Measurements from ENCODE around the gene FOXK2.

DNA sequence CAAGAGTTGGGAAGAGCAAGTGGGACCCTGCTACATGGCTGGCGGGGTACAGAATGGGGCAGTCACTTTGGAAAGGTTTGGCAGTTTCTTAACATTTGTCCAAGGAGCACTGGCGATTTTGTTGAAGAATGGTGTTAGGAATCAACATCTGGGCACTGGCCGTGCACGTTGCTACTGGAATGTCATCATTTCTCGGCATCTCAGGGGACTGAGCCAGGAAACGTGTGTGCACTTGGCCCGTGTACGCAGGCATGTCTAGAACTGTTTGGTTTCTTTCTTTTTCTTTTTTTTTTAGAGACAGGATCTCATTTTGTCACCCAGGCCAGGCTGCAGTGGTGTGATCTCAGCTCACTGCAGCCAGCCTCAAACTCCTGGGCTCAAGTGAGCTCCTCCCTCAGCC, 17.3 kb upstream of the FOXK2 start:
- TF ChIP-seq, protein P1, sequence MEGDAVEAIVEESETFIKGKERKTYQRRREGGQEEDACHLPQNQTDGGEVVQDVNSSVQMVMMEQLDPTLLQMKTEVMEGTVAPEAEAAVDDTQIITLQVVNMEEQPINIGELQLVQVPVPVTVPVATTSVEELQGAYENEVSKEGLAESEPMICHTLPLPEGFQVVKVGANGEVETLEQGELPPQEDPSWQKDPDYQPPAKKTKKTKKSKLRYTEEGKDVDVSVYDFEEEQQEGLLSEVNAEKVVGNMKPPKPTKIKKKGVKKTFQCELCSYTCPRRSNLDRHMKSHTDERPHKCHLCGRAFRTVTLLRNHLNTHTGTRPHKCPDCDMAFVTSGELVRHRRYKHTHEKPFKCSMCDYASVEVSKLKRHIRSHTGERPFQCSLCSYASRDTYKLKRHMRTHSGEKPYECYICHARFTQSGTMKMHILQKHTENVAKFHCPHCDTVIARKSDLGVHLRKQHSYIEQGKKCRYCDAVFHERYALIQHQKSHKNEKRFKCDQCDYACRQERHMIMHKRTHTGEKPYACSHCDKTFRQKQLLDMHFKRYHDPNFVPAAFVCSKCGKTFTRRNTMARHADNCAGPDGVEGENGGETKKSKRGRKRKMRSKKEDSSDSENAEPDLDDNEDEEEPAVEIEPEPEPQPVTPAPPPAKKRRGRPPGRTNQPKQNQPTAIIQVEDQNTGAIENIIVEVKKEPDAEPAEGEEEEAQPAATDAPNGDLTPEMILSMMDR (IDR thresholded peaks at IDR 0.05): no peak
- TF ChIP-seq, protein P2, sequence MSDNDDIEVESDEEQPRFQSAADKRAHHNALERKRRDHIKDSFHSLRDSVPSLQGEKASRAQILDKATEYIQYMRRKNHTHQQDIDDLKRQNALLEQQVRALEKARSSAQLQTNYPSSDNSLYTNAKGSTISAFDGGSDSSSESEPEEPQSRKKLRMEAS (IDR thresholded peaks at IDR 0.05): no peak
- TF ChIP-seq MAZ (IDR thresholded peaks at IDR 0.05; ENCODE audit: borderline replicate concordance, low read depth, low read length) (no peak), RARB (CRISPR knock-in tag; IDR thresholded peaks at IDR 0.05) (no peak), RNF2 (IDR thresholded peaks at IDR 0.05; ENCODE audit: borderline replicate concordance, low read depth) (no peak), POLR2A (IDR thresholded peaks at IDR 0.05; ENCODE audit: low read length) (no peak), CHD2 (IDR thresholded peaks at IDR 0.05; ENCODE audit: low read length, partially characterized antibody) (no peak)
- TF ChIP-seq, protein P3, sequence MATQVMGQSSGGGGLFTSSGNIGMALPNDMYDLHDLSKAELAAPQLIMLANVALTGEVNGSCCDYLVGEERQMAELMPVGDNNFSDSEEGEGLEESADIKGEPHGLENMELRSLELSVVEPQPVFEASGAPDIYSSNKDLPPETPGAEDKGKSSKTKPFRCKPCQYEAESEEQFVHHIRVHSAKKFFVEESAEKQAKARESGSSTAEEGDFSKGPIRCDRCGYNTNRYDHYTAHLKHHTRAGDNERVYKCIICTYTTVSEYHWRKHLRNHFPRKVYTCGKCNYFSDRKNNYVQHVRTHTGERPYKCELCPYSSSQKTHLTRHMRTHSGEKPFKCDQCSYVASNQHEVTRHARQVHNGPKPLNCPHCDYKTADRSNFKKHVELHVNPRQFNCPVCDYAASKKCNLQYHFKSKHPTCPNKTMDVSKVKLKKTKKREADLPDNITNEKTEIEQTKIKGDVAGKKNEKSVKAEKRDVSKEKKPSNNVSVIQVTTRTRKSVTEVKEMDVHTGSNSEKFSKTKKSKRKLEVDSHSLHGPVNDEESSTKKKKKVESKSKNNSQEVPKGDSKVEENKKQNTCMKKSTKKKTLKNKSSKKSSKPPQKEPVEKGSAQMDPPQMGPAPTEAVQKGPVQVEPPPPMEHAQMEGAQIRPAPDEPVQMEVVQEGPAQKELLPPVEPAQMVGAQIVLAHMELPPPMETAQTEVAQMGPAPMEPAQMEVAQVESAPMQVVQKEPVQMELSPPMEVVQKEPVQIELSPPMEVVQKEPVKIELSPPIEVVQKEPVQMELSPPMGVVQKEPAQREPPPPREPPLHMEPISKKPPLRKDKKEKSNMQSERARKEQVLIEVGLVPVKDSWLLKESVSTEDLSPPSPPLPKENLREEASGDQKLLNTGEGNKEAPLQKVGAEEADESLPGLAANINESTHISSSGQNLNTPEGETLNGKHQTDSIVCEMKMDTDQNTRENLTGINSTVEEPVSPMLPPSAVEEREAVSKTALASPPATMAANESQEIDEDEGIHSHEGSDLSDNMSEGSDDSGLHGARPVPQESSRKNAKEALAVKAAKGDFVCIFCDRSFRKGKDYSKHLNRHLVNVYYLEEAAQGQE (IDR thresholded peaks at IDR 0.05): no peak
